HEK293T (cell line): ENCODE measurements around the gene FHAD1.

Experiments used
- ARNT ChIP-seq: fragments of 450-650 bp; IDR thresholded peaks from 2 replicates; pipeline ENCODE4 v1.6.1; 2017; ENCODE audit warnings: mild to moderate bottlenecking
- BHLHE40 ChIP-seq: fragments of 450-650 bp; IDR thresholded peaks from 2 replicates; pipeline ENCODE4 v1.6.1; 2016; ENCODE audit warnings: mild to moderate bottlenecking, moderate library complexity, borderline replicate concordance
- FOXK2 ChIP-seq: fragments of 450-650 bp; IDR thresholded peaks from 2 replicates; pipeline ENCODE4 v1.6.1; 2016; ENCODE audit warnings: mild to moderate bottlenecking
- FOXM1 ChIP-seq: fragments of 450-650 bp; IDR thresholded peaks from 2 replicates; pipeline ENCODE4 v1.6.1; 2017; ENCODE audit warnings: mild to moderate bottlenecking, borderline replicate concordance
- HDGF ChIP-seq: fragments of 450-650 bp; IDR thresholded peaks from 2 replicates; pipeline ENCODE4 v1.6.1; 2017; ENCODE audit warnings: antibody characterized with exemption, borderline replicate concordance
- L3MBTL2 ChIP-seq: fragments of 450-650 bp; conservative IDR thresholded peaks from 2 replicates; pipeline ENCODE4 v1.6.1; 2016; ENCODE audit warnings: mild to moderate bottlenecking
- NFRKB ChIP-seq: fragments of 450-650 bp; IDR thresholded peaks from 2 replicates; pipeline ENCODE4 v1.6.1; 2016; ENCODE audit warnings: mild to moderate bottlenecking, moderate library complexity
- PKNOX1 ChIP-seq: fragments of 450-650 bp; IDR thresholded peaks from 2 replicates; pipeline ENCODE4 v1.6.1; 2016
- SP1 ChIP-seq: fragments of 450-650 bp; IDR thresholded peaks from 2 replicates; pipeline ENCODE4 v1.6.1; 2017
- SUZ12 ChIP-seq: fragments of 450-650 bp; IDR thresholded peaks from 2 replicates; pipeline ENCODE4 v1.6.1; 2016; ENCODE audit warnings: mild to moderate bottlenecking
- TARDBP ChIP-seq: fragments of 450-650 bp; IDR thresholded peaks from 2 replicates; pipeline ENCODE4 v1.6.1; 2016

DNA sequence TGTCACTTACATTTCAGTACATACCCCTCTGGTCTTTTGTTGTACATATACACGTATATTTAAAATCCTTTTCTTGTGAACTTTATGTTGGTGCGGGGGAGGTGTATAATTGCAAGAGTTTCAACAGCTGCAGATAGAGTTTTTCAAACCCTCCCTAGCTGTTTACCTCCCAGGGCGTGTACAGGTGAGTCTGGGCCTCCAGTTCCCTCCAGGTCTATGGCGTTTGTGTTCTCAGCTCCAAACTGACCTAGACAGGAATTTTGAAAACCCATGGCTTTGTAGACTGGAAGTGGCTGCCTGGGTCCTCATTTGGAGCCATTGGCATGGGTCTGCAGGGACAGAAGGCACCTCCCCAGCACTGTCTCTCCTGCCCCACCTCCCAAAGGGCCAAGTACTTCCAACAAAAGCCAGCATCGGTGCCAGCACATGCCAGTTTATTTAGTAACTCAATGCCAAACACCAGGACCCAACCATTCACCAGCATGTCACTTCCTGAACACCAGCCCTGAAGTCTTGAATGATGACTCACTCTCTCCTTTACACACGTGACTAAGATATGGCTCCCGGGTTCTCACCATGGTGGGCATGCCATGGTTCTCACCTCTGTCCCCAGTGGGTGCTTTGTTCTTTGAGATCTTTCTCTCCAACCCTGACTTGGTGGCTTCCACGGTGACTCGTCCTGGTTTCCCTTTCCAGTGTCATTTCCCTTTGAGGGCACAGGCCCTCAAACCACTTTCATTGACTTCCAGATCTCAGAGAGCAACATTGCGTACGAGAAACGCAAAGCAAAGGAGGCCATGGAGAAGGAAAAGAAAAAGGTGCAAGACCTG, 105.3 kb downstream of the FHAD1 start:
- TF ChIP-seq PKNOX1, result no peak
- TF ChIP-seq NFRKB, result no peak
- no peak for TF ChIP-seq L3MBTL2
- TF ChIP-seq BHLHE40, result no peak
- no peak for TF ChIP-seq FOXM1
- TF ChIP-seq ARNT, result no peak
- TF ChIP-seq FOXK2, result no peak
- TF ChIP-seq SP1, result no peak
- TF ChIP-seq TARDBP, result no peak
- no peak for TF ChIP-seq SUZ12
- TF ChIP-seq HDGF, result no peak
